HepG2 (cell line): Measurements from ENCODE around the gene FIBIN. TPM values are rescaled to one million over a fixed set of nuclear protein-coding genes. Genes with fewer than 3 reads are reported as not detected.

Experiments
- FOXP4 ChIP-seq: sonication (generic); formaldehyde crosslinking; IDR thresholded peaks from 2 replicates; pipeline ENCODE4 v1.4.0; 2020; ENCODE audit warnings: missing genetic modification reagents
- KLF11 ChIP-seq: IDR thresholded peaks from 2 replicates; pipeline ENCODE4 v1.6.1; 2016; ENCODE audit warnings: missing compliant biosample characterization
- POLR2AphosphoS2 ChIP-seq: IDR thresholded peaks from 2 replicates; pipeline ENCODE4 v1.6.1; 2011; ENCODE audit warnings: low read depth, low read length, improper control_type of control experiment
- THAP7 ChIP-seq: sonication (generic); formaldehyde crosslinking; IDR thresholded peaks from 2 replicates; pipeline ENCODE4 v1.8.1; 2023; ENCODE audit warnings: mild to moderate bottlenecking, missing genetic modification reagents
- ZBTB25 ChIP-seq: IDR thresholded peaks from 2 replicates; pipeline ENCODE4 v1.6.1; 2018; ENCODE audit warnings: missing genetic modification reagents
- ZNF3 ChIP-seq: IDR thresholded peaks from 2 replicates; pipeline ENCODE4 v1.7.0; 2017; ENCODE audit warnings: inconsistent platforms
- ZNF687 ChIP-seq: sonication (generic); formaldehyde crosslinking; IDR thresholded peaks from 2 replicates; pipeline ENCODE4 v1.5.1; 2020; ENCODE audit warnings: mild to moderate bottlenecking, missing genetic modification reagents, moderate library complexity
- polyA plus RNA-seq, 8 experiments: library from polyadenylated mRNA; depleted of rRNA in 3 of 8; stranded (reverse) in 7 of 8; unstranded in 1 of 8; fragments of >200 nt; fragmentation: Illumina TruSeq in 4 of 8; extraction: Trizol in 4 of 8; gene quantifications; 2 replicates each; pipeline versions ENCODE4 v1.2.1 to v1.2.3, GENCODE V29; 2011 to 2016; ENCODE audit warnings: low read depth in 4 of 8, missing spikeins in 1 of 8, mixed read lengths in 1 of 8; ENCODE audit not compliant: insufficient read depth in 1 of 8
- total RNA-seq, 5 experiments: library from RNA; depleted of rRNA; stranded (reverse); fragments of >200 nt; fragmentation: Illumina TruSeq; extraction: Trizol; gene quantifications; 2 replicates each; pipeline ENCODE4 v1.2.3, GENCODE V29; 2016; ENCODE audit warnings: low read depth in 1 of 5

FIBIN gene
- total and polyA plus RNA-seq, 2 of the 13 experiments (the other 11 are each of a cell fraction or from before 2014, with no cell fraction given), result not detected

- TF ChIP-seq THAP7, result no peak
- no peak for TF ChIP-seq KLF11 (CRISPR knock-in tag)
- TF ChIP-seq ZNF687, result no peak
- TF ChIP-seq POLR2AphosphoS2, result no peak
- TF ChIP-seq ZNF3 (CRISPR knock-in tag), result no peak
- TF ChIP-seq ZBTB25 (CRISPR knock-in tag), result no peak
- TF ChIP-seq FOXP4, result no peak
Measured at GRCh38 chr11:27041141-27041899, 47.4 kb downstream of the FIBIN start (continued).

Other genes starting within 250 kb of the FIBIN start
- gene BBOX1, start 46.7 kb downstream of the FIBIN start, total RNA-seq (2016; rRNA removed; fragmentation: Illumina TruSeq; extraction: Trizol), result not detected in 2 replicates
- not detected in 2 replicates for gene BBOX1, start 46.7 kb downstream of the FIBIN start, polyA plus RNA-seq (2011; rRNA removed)